ENCODE results near the gene GEMIN4. TPM values are rescaled to one million over a fixed set of nuclear protein-coding genes. Genes with fewer than 3 reads are reported as not detected.

The GEMIN4 gene
- polyA plus RNA-seq, 1 of the 3 experiments (the other 2 are of a cell fraction) = 12.5 TPM

DNA sequence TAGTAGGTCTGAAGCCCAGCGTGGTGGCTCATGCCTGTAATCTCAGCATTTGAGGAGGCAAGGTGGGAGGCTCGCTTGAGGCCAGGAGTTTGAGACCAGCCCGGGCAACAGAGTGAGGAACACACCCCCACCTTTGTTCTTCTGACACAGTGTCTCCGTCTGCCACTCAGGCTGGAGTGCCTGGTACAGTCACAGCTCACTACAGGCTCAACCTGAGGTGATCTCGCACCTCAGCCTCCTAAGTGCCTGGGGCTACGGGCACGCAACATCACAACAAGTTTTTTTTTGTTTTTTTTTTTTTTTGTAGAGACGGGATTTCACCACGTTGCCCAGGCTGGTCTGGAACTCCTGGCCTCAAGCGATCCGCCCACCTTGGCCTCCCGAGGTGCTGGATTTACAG, 26.3 kb downstream of the GEMIN4 start:
- no peak overlapping the region for H3K9ac ChIP-seq
- no peak overlapping the region for H2AFZ ChIP-seq (ENCODE audit: low read depth)
- no peak overlapping the region for H3K4me3 ChIP-seq (ENCODE audit: low read depth in 2 of 2, low read length in 1 of 2)
- ChIA-PET CTCF (interaction anchor here (1.4 to 2.0 kb wide), 2 partner anchors 27 to 271 kb away, joined by 3 to 4 read pairs; partner anchors contain the start of genes GEMIN4 and TIMM22), POLR2A (no interaction called here)
- no peaks in the 10 kb centered on the region for H4K20me1 ChIP-seq (ENCODE audit: insufficient read depth)
- no peak for TF ChIP-seq EZH2phosphoT487 (IDR thresholded peaks at IDR 0.05; ENCODE audit: borderline replicate concordance, low read depth)
- no peaks in the 10 kb centered on the region for H3K79me2 ChIP-seq (ENCODE audit: insufficient read depth)
- no peaks in the 10 kb centered on the region for H3K27me3 ChIP-seq (ENCODE audit: insufficient read depth)
- no peak for DNase-seq
- H3K36me3 ChIP-seq (replicated peaks in 1 of 2; ENCODE audit: control insufficient read depth in 1 of 2, insufficient read depth in 2 of 2, low read length in 1 of 2) = no peaks in the 10 kb centered on the region
- H3K9me3 ChIP-seq = no peaks in the 10 kb centered on the region
- WGBS (ENCODE audit: low lambda C conversion rate) = 89% methylated on average over 12 of the region's 12 CpGs
- H3K4me2 ChIP-seq = no peak overlapping the region
- H3K27ac ChIP-seq (ENCODE audit: low read depth in 2 of 2, low read length in 1 of 2) = no peak overlapping the region
- peaks cover 12% of the 10 kb centered on the region for H3F3A ChIP-seq (replicated peaks; ENCODE audit: insufficient read depth)
- no peaks in the 10 kb centered on the region for H3K4me1 ChIP-seq (ENCODE audit: control insufficient read depth in 1 of 2, insufficient read depth in 2 of 2, low read depth in 1 of 2, low read length in 1 of 2)
- no peaks in the 10 kb centered on the region for H3K9me2 ChIP-seq

DNA sequence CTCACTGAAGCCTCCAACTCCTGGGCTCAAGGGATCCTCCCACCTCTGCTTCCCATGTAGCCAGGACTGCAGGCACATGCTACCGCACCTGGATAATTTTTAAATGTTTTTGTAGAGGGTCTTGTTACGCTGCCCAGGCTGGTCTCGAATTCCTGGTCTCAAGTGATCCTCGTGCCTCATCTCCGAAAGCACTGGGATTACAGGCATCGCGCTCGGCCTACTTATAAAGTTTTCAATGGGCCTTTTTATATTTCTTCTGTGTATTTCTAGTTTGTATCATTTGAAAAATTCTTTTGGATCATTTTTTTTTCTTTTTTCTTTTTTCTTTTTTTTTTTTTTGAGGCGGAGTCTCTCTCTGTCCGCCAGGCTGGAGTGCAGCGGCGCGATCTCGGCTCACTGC, 27.0 kb downstream of the GEMIN4 start:
- Histone ChIP-seq H4K20me1 (ENCODE audit: insufficient read depth) (no peaks in the 10 kb centered on the region), H3K36me3 (replicated peaks in 1 of 2; ENCODE audit: control insufficient read depth in 1 of 2, insufficient read depth in 2 of 2, low read length in 1 of 2) (no peaks in the 10 kb centered on the region), H3F3A (replicated peaks; ENCODE audit: insufficient read depth) (peaks cover 10% of the 10 kb centered on the region), H3K4me2 (no peak overlapping the region), H3K4me3 (ENCODE audit: low read depth in 2 of 2, low read length in 1 of 2) (no peak overlapping the region), H2AFZ (ENCODE audit: low read depth) (no peak overlapping the region), H3K79me2 (ENCODE audit: insufficient read depth) (no peaks in the 10 kb centered on the region), H3K27me3 (ENCODE audit: insufficient read depth) (no peaks in the 10 kb centered on the region), H3K4me1 (ENCODE audit: control insufficient read depth in 1 of 2, insufficient read depth in 2 of 2, low read depth in 1 of 2, low read length in 1 of 2) (no peaks in the 10 kb centered on the region), H3K9me2 (no peaks in the 10 kb centered on the region), H3K9ac (no peak overlapping the region), H3K27ac (ENCODE audit: low read depth in 2 of 2, low read length in 1 of 2) (no peak overlapping the region), H3K9me3 (no peaks in the 10 kb centered on the region)
- ChIA-PET POLR2A (no interaction called here), CTCF (no interaction called here)
- WGBS (ENCODE audit: low lambda C conversion rate) = 96% methylated on average over 14 of the region's 14 CpGs
- TF ChIP-seq, protein P1, sequence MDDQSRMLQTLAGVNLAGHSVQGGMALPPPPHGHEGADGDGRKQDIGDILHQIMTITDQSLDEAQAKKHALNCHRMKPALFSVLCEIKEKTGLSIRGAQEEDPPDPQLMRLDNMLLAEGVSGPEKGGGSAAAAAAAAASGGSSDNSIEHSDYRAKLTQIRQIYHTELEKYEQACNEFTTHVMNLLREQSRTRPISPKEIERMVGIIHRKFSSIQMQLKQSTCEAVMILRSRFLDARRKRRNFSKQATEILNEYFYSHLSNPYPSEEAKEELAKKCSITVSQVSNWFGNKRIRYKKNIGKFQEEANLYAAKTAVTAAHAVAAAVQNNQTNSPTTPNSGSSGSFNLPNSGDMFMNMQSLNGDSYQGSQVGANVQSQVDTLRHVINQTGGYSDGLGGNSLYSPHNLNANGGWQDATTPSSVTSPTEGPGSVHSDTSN (IDR thresholded peaks at IDR 0.05) = no peak
- DNase-seq = no peak

DNA sequence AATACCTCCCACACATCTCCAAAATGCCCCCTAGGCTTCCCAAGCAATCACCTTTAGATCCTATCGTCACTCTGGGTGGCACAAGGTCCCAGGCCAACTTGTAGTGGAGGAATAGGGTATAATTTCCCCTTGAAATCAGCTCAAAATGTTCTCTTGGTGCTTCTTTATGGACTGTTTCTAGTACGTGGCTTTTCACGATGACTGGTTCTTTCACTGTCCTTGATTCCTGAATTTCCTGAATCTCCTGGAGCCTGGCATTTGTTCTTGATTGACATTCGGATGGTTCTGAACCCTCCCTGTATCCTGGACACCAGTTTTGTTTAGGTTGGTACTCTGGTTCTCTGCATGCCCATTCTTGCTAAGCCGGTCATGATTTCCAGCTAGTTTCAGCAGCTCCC, 30.5 kb downstream of the GEMIN4 start:
- TF ChIP-seq MXI1 (IDR thresholded peaks at IDR 0.05; ENCODE audit: low read depth, low read length) = no peak
- no peak for TF ChIP-seq RAD21 (IDR thresholded peaks at IDR 0.05; ENCODE audit: low read length)
- no peak for TF ChIP-seq POLR2AphosphoS5 (IDR thresholded peaks at IDR 0.05; ENCODE audit: low read depth, low read length)
- Histone ChIP-seq H4K20me1 (ENCODE audit: insufficient read depth) (no peaks in the 10 kb centered on the region), H3K9ac (no peak overlapping the region), H3K4me2 (no peak overlapping the region), H3K4me1 (ENCODE audit: control insufficient read depth in 1 of 2, insufficient read depth in 2 of 2, low read depth in 1 of 2, low read length in 1 of 2) (no peaks in the 10 kb centered on the region), H3K9me3 (no peaks in the 10 kb centered on the region), H3K79me2 (ENCODE audit: insufficient read depth) (no peaks in the 10 kb centered on the region), H3K4me3 (ENCODE audit: low read depth in 2 of 2, low read length in 1 of 2) (no peak overlapping the region), H3K27ac (ENCODE audit: low read depth in 2 of 2, low read length in 1 of 2) (no peak overlapping the region), H3K9me2 (no peaks in the 10 kb centered on the region), H2AFZ (ENCODE audit: low read depth) (no peak overlapping the region), H3F3A (replicated peaks; ENCODE audit: insufficient read depth) (peaks cover 10% of the 10 kb centered on the region), H3K36me3 (replicated peaks in 1 of 2; ENCODE audit: control insufficient read depth in 1 of 2, insufficient read depth in 2 of 2, low read length in 1 of 2) (no peaks in the 10 kb centered on the region), H3K27me3 (ENCODE audit: insufficient read depth) (no peaks in the 10 kb centered on the region)
- no peak for DNase-seq
- POLR2A ChIA-PET = no interaction called here
- 87% methylated on average over 5 of the region's 5 CpGs for WGBS (ENCODE audit: low lambda C conversion rate)
- CTCF ChIA-PET = interaction anchor here (0.8 to 1.5 kb wide), 2 partner anchors 275 to 309 kb away, joined by 3 to 7 read pairs; partner anchors contain the start of gene TIMM22
